GM19463 (cell line): ENCODE data around the gene SLC7A8.

Experiments
- ATAC-seq: cut with Tn5 transposase; IDR thresholded peaks from one replicate; pipeline ENCODE4 v1.9.1; 2021; ENCODE audit warnings: mild to moderate bottlenecking, moderate library complexity; ENCODE audit not compliant: unreplicated experiment

Gene SLC7A8

GRCh38 chr14:23159532-23159931 lies 23.9 kb downstream of the SLC7A8 start:
- ATAC-seq = no peak

- ATAC-seq = no peak
Measured at GRCh38 chr14:23158779-23159178, 24.7 kb downstream of the SLC7A8 start.

- ATAC-seq = no peak
Measured at GRCh38 chr14:23154964-23155587, 28.4 kb downstream of the SLC7A8 start.

- ATAC-seq = no peak
Measured at GRCh38 chr14:23153851-23154796, 29.3 kb downstream of the SLC7A8 start.

GRCh38 chr14:23151342-23151741 lies 32.1 kb downstream of the SLC7A8 start:
- no peak for ATAC-seq

- ATAC-seq = no peak
Measured at GRCh38 chr14:23149745-23150144, 33.7 kb downstream of the SLC7A8 start.

- no peak for ATAC-seq
Measured at GRCh38 chr14:23148591-23149249, 34.7 kb downstream of the SLC7A8 start.

GRCh38 chr14:23147676-23148075 lies 35.8 kb downstream of the SLC7A8 start:
- no peak for ATAC-seq

GRCh38 chr14:23146980-23147379 lies 36.5 kb downstream of the SLC7A8 start:
- ATAC-seq = no peak

- ATAC-seq = no peak
Measured at GRCh38 chr14:23146351-23146910, 37.0 kb downstream of the SLC7A8 start.

GRCh38 chr14:23145794-23146350 lies 37.6 kb downstream of the SLC7A8 start:
- no peak for ATAC-seq

- ATAC-seq = no peak
Measured at GRCh38 chr14:23143911-23144310, 39.5 kb downstream of the SLC7A8 start.

GRCh38 chr14:23142826-23143225 lies 40.6 kb downstream of the SLC7A8 start:
- no peak for ATAC-seq

- ATAC-seq = no peak
Measured at GRCh38 chr14:23141706-23142444, 41.6 kb downstream of the SLC7A8 start.

- ATAC-seq = no peak
Measured at GRCh38 chr14:23140371-23140770, 43.1 kb downstream of the SLC7A8 start.

- ATAC-seq = no peak
Measured at GRCh38 chr14:23139874-23140273, 43.6 kb downstream of the SLC7A8 start.

GRCh38 chr14:23137813-23138535 lies 45.5 kb downstream of the SLC7A8 start:
- no peak for ATAC-seq

- no peak for ATAC-seq
Measured at GRCh38 chr14:23137192-23137812, 46.2 kb downstream of the SLC7A8 start.

GRCh38 chr14:23136566-23137133 lies 46.8 kb downstream of the SLC7A8 start:
- ATAC-seq = no peak
